HepG2 (cell line): Measurements from ENCODE around the gene PCYOX1L. TPM values are rescaled to one million over a fixed set of nuclear protein-coding genes. Genes with fewer than 3 reads are reported as not detected.

Experiments
- AKNA ChIP-seq: sonication (generic); formaldehyde crosslinking; IDR thresholded peaks from 2 replicates; pipeline ENCODE4 v1.4.0; 2020; ENCODE audit warnings: missing genetic modification reagents, borderline replicate concordance
- ARID3A ChIP-seq: IDR thresholded peaks from 2 replicates; pipeline ENCODE4 v1.6.1; 2012; ENCODE audit warnings: low read depth, low read length, improper control_type of control experiment
- ARNTL ChIP-seq: sonication (generic); formaldehyde crosslinking; IDR thresholded peaks from 2 replicates; pipeline ENCODE4 v1.4.0; 2020; ENCODE audit warnings: mild to moderate bottlenecking, missing genetic modification reagents
- ELF1 ChIP-seq: sonication (generic); formaldehyde crosslinking; IDR thresholded peaks from 2 replicates; pipeline ENCODE4 v1.4.0; 2020; ENCODE audit warnings: missing genetic modification reagents
- HCFC1 ChIP-seq: fragments of 150-350 bp; IDR thresholded peaks from 2 replicates; pipeline ENCODE4 v1.6.1; 2014; ENCODE audit warnings: low read depth, low read length
- HOXA3 ChIP-seq: sonication (generic); formaldehyde crosslinking; IDR thresholded peaks from 2 replicates; pipeline ENCODE4 v1.5.0; 2020; ENCODE audit warnings: missing genetic modification reagents
- MTF1 ChIP-seq: sonication (generic); formaldehyde crosslinking; IDR thresholded peaks from 2 replicates; pipeline ENCODE4 v1.5.0; 2020; ENCODE audit warnings: missing genetic modification reagents
- NR1H2 ChIP-seq: sonication (generic); formaldehyde crosslinking; IDR thresholded peaks from 2 replicates; pipeline ENCODE4 v1.8.1; 2022; ENCODE audit warnings: low read depth, missing genetic modification reagents, borderline replicate concordance
- PHF20 ChIP-seq: sonication (generic); formaldehyde crosslinking; IDR thresholded peaks from 2 replicates; pipeline ENCODE4 v1.5.0; 2020; ENCODE audit warnings: mild to moderate bottlenecking, missing genetic modification reagents
- POGZ ChIP-seq: sonication (generic); formaldehyde crosslinking; IDR thresholded peaks from 2 replicates; pipeline ENCODE4 v1.4.0; 2020; ENCODE audit warnings: mild to moderate bottlenecking, missing genetic modification reagents
- TSC22D2 ChIP-seq: sonication (generic); formaldehyde crosslinking; IDR thresholded peaks from 2 replicates; pipeline ENCODE4 v1.5.1; 2020; ENCODE audit warnings: missing genetic modification reagents, mild to moderate bottlenecking, borderline replicate concordance
- ZBTB33 ChIP-seq: sonication (generic); formaldehyde crosslinking; IDR thresholded peaks from 2 replicates; pipeline ENCODE4 v1.4.0; 2020; ENCODE audit warnings: missing genetic modification reagents
- ZFP62 ChIP-seq: sonication (generic); formaldehyde crosslinking; IDR thresholded peaks from 2 replicates; pipeline ENCODE4 v1.4.0; 2020; ENCODE audit warnings: missing genetic modification reagents
- ZNF143 ChIP-seq: sonication (generic); formaldehyde crosslinking; IDR thresholded peaks from 2 replicates; pipeline ENCODE4 v1.4.0; 2020; ENCODE audit warnings: missing genetic modification reagents
- ZNF362 ChIP-seq: sonication (generic); formaldehyde crosslinking; IDR thresholded peaks from 2 replicates; pipeline ENCODE4 v1.4.0; 2020; ENCODE audit warnings: missing genetic modification reagents, mild to moderate bottlenecking, borderline replicate concordance
- ZNF563 ChIP-seq: sonication (generic); formaldehyde crosslinking; IDR thresholded peaks from 2 replicates; pipeline ENCODE4 v1.8.0; 2022; ENCODE audit warnings: mild to moderate bottlenecking, moderate library complexity, missing genetic modification reagents
- ZNF569 ChIP-seq: sonication (generic); formaldehyde crosslinking; IDR thresholded peaks from 2 replicates; pipeline ENCODE4 v1.5.0; 2020; ENCODE audit warnings: mild to moderate bottlenecking, missing genetic modification reagents, moderate library complexity, borderline replicate concordance
- ZNF704 ChIP-seq: sonication (generic); formaldehyde crosslinking; IDR thresholded peaks from 2 replicates; pipeline ENCODE4 v1.8.1; 2023; ENCODE audit warnings: mild to moderate bottlenecking, inconsistent platforms, moderate library complexity, missing genetic modification reagents, borderline replicate concordance
- polyA plus RNA-seq, 8 experiments: library from polyadenylated mRNA; depleted of rRNA in 3 of 8; stranded (reverse) in 7 of 8; unstranded in 1 of 8; fragments of >200 nt; fragmentation: Illumina TruSeq in 4 of 8; extraction: Trizol in 4 of 8; gene quantifications; 2 replicates each; pipeline versions ENCODE4 v1.2.1 to v1.2.3, GENCODE V29; 2011 to 2016; ENCODE audit warnings: low read depth in 4 of 8, missing spikeins in 1 of 8, mixed read lengths in 1 of 8; ENCODE audit not compliant: insufficient read depth in 1 of 8
- total RNA-seq, 5 experiments: library from RNA; depleted of rRNA; stranded (reverse); fragments of >200 nt; fragmentation: Illumina TruSeq; extraction: Trizol; gene quantifications; 2 replicates each; pipeline ENCODE4 v1.2.3, GENCODE V29; 2016; ENCODE audit warnings: low read depth in 1 of 5
- TF ChIP-seq, protein P1 (sequence below): sonication (generic); formaldehyde crosslinking; IDR thresholded peaks from 2 replicates; pipeline ENCODE4 v1.4.0; 2020; ENCODE audit warnings: missing genetic modification reagents

The PCYOX1L gene
- total and polyA plus RNA-seq, 2 of the 13 experiments (the other 11 are each of a cell fraction or from before 2014, with no cell fraction given) = 1.00 to 3.7 TPM

DNA sequence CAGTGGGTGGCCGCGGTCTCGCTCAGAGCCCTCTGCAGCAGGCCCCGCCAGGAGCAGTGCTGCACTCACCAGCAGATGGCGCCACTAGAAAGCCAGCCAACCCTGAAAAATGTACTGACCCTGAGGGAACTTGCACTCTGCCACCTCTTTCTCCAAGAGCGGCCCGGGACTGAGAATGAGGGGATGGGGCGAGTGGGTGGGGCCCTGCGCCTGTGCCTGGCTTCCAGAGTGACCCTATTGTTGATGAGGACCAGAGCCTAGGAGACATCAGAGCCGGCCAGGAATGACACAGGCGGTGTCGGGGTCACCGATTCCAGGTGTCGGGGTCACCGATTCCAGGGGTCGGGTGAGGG, 24.1 kb downstream of the PCYOX1L start (continued):
- TF ChIP-seq NR1H2 (CRISPR knock-in tag) = no peak
- TF ChIP-seq ZBTB33 (CRISPR knock-in tag) = no peak
- TF ChIP-seq PHF20 = no peak
- no peak for TF ChIP-seq ZNF563
- TF ChIP-seq ARNTL (CRISPR knock-in tag) = no peak
- TF ChIP-seq, protein P1, sequence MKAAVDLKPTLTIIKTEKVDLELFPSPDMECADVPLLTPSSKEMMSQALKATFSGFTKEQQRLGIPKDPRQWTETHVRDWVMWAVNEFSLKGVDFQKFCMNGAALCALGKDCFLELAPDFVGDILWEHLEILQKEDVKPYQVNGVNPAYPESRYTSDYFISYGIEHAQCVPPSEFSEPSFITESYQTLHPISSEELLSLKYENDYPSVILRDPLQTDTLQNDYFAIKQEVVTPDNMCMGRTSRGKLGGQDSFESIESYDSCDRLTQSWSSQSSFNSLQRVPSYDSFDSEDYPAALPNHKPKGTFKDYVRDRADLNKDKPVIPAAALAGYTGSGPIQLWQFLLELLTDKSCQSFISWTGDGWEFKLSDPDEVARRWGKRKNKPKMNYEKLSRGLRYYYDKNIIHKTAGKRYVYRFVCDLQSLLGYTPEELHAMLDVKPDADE (CRISPR knock-in tag) = no peak
- TF ChIP-seq ZNF362 (CRISPR knock-in tag) = no peak
- peak; percentile 74; the same call in 1 of the 2 replicates for TF ChIP-seq ZNF704 (CRISPR knock-in tag)
- TF ChIP-seq TSC22D2 = no peak
- TF ChIP-seq HCFC1 = no peak
- no peak for TF ChIP-seq MTF1
- no peak for TF ChIP-seq AKNA
- no peak for TF ChIP-seq ZNF569 (CRISPR knock-in tag)
- peak; percentile 53; the same call in 1 of the 2 replicates for TF ChIP-seq HOXA3 (CRISPR knock-in tag)
- no peak for TF ChIP-seq ZNF143 (CRISPR knock-in tag)
- 0 out of 2 replicates have a peak, but pooled peaks have one; percentile 39 for TF ChIP-seq POGZ (CRISPR knock-in tag)
- no peak for TF ChIP-seq ZFP62 (CRISPR knock-in tag)
- TF ChIP-seq ARID3A = no peak
- no peak for TF ChIP-seq ELF1 (CRISPR knock-in tag)
